Testis (tissue), 3 donors: ENCODE data around the gene SART1. TPM values are rescaled to one million over a fixed set of nuclear protein-coding genes. Genes with fewer than 3 reads are reported as not detected.
"Not testable (repeated sequence)": the region's sequence is repeated elsewhere in the genome, so short reads cannot be mapped to it uniquely, and the experiment has no call there.

Source experiments
- DNase-seq: peaks from one replicate; pipeline ENCODE4 v3.0.0-alpha.2; 2019
- H3K27ac ChIP-seq, 2 donors: fragments of 200-600 bp; sonication (generic); one replicate each; pipeline ENCODE4 v1.5.1; 2019
- H3K27me3 ChIP-seq: fragments of 200-600 bp; sonication (generic); one replicate; pipeline ENCODE4 v1.5.1; 2019
- H3K36me3 ChIP-seq: fragments of 200-600 bp; sonication (generic); one replicate; pipeline ENCODE4 v1.5.1; 2017; ENCODE audit warnings: low read depth; ENCODE audit errors: missing control alignments
- H3K4me1 ChIP-seq: fragments of 200-600 bp; sonication (generic); one replicate; pipeline ENCODE4 v1.5.1; 2019
- H3K4me3 ChIP-seq, 2 donors: fragments of 200-600 bp; sonication (generic); one replicate each; pipeline ENCODE4 v1.5.1; 2017 to 2019
- H3K9me3 ChIP-seq: fragments of 200-600 bp; sonication (generic); one replicate; pipeline ENCODE4 v1.5.1; 2017
- POLR2A ChIP-seq: fragments of 450-650 bp; IDR thresholded peaks from one replicate; pipeline ENCODE4 v1.6.1; 2017; ENCODE audit warnings: antibody characterized with exemption, mild to moderate bottlenecking, moderate library complexity
- WGBS, 2 donors: methylation state at CpG; one replicate each; pipeline ENCODE4 v1.1.5; 2018; 5-methylcytosine and 5-hydroxymethylcytosine counted together
- intact Hi-C: fragments of 100-400 bp; cut with DNase I; formaldehyde crosslinking; loops from one replicate; pipeline ENCODE4 v1.15.1; 2023; ENCODE audit warnings: low total_unique reads
- polyA plus RNA-seq: library from polyadenylated mRNA; stranded (reverse); fragments of 350-450 nt; fragmentation: Illumina TruSeq; extraction: RNeasy Lipid Tissue Mini Kit (QIAGEN cat#74804); gene quantifications from one replicate; pipeline ENCODE4 v1.2.3, GENCODE V29; 2014; ENCODE audit warnings: low read depth, low replicate concordance; ENCODE audit not compliant: insufficient read depth
- total RNA-seq, 2 donors: library from RNA; depleted of rRNA; stranded (reverse); fragments of >200 nt; gene quantifications; one replicate each; pipeline ENCODE4 v1.2.3, GENCODE V29; 2016
- TF ChIP-seq, protein P1 (sequence below), 3 experiments: fragments of 450-650 bp in 2 of 3; fragments of 200-600 bp in 1 of 3; sonication (generic) in 1 of 3; IDR thresholded peaks; one replicate each; pipeline ENCODE4 v1.5.1; 2016 to 2019; ENCODE audit warnings: antibody characterized with exemption in 3 of 3, mild to moderate bottlenecking in 2 of 3, moderate library complexity in 1 of 3

SART1 gene
- total and polyA plus RNA-seq, 3 donors from 2014 or later = 56.8 to 102 (median 81.1) TPM

DNA sequence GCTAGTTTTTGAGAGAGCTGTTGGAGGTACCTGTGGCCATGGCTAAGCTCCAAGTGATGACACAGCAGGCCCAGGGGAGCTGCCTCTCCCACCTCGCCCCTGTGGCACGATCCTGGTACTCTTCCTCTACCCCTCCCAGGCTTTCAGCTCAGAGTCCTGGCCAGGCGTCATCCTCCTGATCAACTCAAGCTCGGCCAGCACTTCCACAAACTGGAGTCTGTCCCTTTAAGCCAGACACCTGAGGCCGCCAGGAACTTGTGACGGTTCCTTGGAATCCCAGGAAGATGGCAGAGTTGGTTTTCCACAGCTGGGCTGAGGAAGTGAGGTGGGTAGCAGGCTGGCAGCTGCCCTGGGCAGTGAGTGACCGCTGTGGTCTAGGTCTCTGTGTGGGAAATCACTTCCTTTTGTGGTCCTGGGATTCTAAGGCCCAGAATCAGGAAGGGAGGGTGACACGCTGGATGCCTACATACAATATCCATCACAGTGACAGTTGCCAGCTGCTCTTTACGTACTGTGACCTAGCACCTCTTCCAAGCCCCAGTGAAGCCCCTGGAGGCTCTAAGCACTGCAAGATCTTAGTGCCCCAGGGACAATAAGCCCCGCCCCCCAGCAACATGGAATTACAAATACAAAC lies 47.1 kb downstream of the SART1 start:
- no peak overlapping the region for H3K4me3 ChIP-seq
- TF ChIP-seq POLR2A = no peak
- TF ChIP-seq, protein P1, sequence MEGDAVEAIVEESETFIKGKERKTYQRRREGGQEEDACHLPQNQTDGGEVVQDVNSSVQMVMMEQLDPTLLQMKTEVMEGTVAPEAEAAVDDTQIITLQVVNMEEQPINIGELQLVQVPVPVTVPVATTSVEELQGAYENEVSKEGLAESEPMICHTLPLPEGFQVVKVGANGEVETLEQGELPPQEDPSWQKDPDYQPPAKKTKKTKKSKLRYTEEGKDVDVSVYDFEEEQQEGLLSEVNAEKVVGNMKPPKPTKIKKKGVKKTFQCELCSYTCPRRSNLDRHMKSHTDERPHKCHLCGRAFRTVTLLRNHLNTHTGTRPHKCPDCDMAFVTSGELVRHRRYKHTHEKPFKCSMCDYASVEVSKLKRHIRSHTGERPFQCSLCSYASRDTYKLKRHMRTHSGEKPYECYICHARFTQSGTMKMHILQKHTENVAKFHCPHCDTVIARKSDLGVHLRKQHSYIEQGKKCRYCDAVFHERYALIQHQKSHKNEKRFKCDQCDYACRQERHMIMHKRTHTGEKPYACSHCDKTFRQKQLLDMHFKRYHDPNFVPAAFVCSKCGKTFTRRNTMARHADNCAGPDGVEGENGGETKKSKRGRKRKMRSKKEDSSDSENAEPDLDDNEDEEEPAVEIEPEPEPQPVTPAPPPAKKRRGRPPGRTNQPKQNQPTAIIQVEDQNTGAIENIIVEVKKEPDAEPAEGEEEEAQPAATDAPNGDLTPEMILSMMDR (IDR thresholded peaks at IDR 0.05) = no peak
- H3K27ac ChIP-seq = no peak overlapping the region
- no peak for DNase-seq
- H3K9me3 ChIP-seq = no peaks in the 10 kb centered on the region
- intact Hi-C loops = no loop called here
- no peaks in the 10 kb centered on the region for H3K27me3 ChIP-seq
- H3K4me1 ChIP-seq = peaks cover 11% of the 10 kb centered on the region
- H3K36me3 ChIP-seq = no peaks in the 10 kb centered on the region
- WGBS, 2 donors = 63 to 74% methylated on average over 10 of the region's 10 CpGs

DNA sequence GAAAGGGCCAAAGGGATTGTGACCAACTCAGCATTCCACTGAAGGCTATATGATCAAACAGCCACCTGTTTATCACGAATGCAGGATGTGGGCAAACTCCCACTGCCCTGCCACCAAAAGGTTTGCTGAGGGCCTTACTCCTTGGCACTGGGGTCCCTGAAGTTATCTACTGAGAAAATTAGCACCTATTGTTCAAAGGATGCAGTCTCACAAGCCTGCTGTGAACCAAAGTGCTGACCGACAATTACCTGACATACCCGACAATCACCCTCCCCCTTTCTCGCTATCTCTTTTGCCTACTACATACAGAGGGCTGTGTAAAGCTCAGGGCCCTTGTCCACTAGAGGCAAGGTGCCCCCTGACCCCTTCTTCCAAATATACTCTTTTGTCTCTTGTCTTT lies 48.5 kb downstream of the SART1 start:
- H3K27me3 ChIP-seq, H3K4me3 ChIP-seq, H3K36me3 ChIP-seq, intact Hi-C loops, DNase-seq, H3K9me3 ChIP-seq, H3K27ac ChIP-seq: not testable (repeated sequence)
- WGBS, 2 donors = 75 to 78% methylated on average over 3 to 4 of the region's 4 CpGs
- H3K4me1 ChIP-seq = peaks cover 11% of the 10 kb centered on the region

DNA sequence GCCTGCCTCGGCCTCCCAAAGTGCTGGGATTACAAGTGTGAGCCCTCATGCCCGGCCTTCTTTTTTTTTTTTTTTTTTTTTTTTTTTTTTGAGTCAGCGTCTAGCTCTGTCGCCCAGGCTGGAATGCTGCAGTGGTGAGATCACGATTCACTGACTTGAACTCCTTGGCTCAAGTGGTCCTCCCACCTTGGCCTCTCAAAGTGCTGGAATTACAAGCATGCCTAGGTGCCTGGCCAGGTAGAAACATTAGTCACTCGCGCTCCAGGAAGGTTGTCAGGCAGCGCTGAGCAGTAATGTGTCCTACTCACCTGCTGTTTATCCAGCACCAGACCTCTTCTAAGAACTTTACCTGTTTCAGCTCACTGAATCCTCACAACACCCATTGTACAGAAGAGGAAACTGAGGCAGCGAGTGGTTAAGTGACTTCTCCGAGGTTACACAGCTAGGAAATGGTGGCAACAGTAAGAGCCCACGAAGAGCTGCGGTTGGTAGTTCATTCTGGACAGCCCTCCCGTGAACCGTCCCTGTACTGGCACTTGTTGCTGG lies 49.8 kb downstream of the SART1 start:
- no peak for TF ChIP-seq POLR2A
- TF ChIP-seq, protein P1 (IDR thresholded peaks at IDR 0.05) = no peak
- H3K9me3 ChIP-seq = no peaks in the 10 kb centered on the region
- no peaks in the 10 kb centered on the region for H3K36me3 ChIP-seq
- DNase-seq = no peak
- H3K27ac ChIP-seq = no peak overlapping the region
- 40 to 42% methylated on average over 11 to 14 of the region's 14 CpGs for WGBS, 2 donors
- H3K4me1 ChIP-seq = peaks cover 11% of the 10 kb centered on the region
- intact Hi-C loops = no loop called here
- no peaks in the 10 kb centered on the region for H3K27me3 ChIP-seq
- peak overlapping the region in 1 of 2 donors; percentile 5 for H3K4me3 ChIP-seq

DNA sequence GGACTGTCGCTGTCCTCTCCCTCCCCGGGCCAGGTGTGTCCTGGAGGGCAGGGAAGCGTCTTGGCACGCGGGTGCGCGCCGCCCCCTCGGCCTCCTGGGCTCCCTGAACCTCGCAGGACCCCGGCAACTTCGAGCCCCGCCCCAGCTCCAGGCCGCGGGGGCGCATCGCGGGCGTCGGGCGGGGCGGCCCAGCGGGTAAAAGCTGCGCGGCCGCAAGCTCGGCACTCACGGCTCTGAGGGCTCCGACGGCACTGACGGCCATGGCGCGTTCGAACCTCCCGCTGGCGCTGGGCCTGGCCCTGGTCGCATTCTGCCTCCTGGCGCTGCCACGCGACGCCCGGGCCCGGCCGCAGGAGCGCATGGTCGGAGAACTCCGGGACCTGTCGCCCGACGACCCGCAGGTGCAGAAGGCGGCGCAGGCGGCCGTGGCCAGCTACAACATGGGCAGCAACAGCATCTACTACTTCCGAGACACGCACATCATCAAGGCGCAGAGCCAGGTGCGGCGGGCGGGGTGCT lies 50.3 kb downstream of the SART1 start, which contains the start of gene CST6:
Gene CST6 (plus strand): TSS at position 224 of the 519 bp plus-strand sequence. CDS start 37 bp downstream, at position 261.
- peak within 1 kb of the TSS in 1 of 2 donors; percentile 5 for H3K4me3 ChIP-seq
- H3K9me3 ChIP-seq = no peaks in the 10 kb centered on the region
- intact Hi-C loops = no loop called here
- peaks cover 9% of the 10 kb centered on the region for H3K4me1 ChIP-seq
- no peak for DNase-seq
- 7% methylated on average over 7 to 35 of the region's 61 CpGs for WGBS, 2 donors
- no peaks in the 10 kb centered on the region for H3K36me3 ChIP-seq
- no peak within 1 kb of the TSS for H3K27ac ChIP-seq
- no peak for TF ChIP-seq POLR2A
- TF ChIP-seq, protein P1 (IDR thresholded peaks at IDR 0.05) = no peak
- no peaks in the 10 kb centered on the region for H3K27me3 ChIP-seq

DNA sequence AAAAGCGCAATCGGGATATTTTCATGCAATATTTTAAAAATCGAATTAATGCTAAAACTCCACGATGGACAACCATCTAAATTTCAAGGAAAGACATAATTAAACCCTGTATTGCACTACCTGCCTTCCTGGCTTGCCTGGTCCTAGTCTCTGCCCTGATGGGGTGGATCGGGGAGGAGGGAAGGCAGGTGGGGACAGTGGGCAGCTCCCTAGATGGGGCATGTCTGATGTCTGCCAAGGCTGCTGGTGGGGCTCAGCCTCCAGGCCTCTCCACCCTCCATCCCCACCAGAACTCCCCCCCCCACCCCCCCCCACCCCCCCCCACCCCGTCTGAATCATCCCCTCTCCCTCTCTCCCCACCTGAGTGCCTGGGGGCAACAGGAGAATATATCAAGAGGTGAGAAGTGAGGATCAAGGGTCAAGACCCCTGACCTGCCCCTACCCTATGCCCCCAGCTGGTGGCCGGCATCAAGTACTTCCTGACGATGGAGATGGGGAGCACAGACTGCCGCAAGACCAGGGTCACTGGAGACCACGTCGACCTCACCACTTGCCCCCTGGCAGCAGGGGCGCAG lies 50.9 kb downstream of the SART1 start:
- H3K36me3 ChIP-seq = no peaks in the 10 kb centered on the region
- no peak for DNase-seq
- H3K27ac ChIP-seq = no peak overlapping the region
- H3K4me1 ChIP-seq = peaks cover 3% of the 10 kb centered on the region
- no peak for TF ChIP-seq POLR2A
- TF ChIP-seq, protein P1 (IDR thresholded peaks at IDR 0.05) = no peak
- H3K27me3 ChIP-seq = no peaks in the 10 kb centered on the region
- intact Hi-C loops = no loop called here
- no peak overlapping the region for H3K4me3 ChIP-seq
- WGBS, 2 donors = 47 to 50% methylated on average over 6 to 12 of the region's 12 CpGs
- no peaks in the 10 kb centered on the region for H3K9me3 ChIP-seq
